Measurements from ENCODE around the gene OVCA2. TPM values are rescaled to one million over a fixed set of nuclear protein-coding genes. Genes with fewer than 3 reads are reported as not detected.

OVCA2 gene
- total and polyA plus RNA-seq, 4 donors = 16.1 to 30.6 (median 23.7) TPM

DNA sequence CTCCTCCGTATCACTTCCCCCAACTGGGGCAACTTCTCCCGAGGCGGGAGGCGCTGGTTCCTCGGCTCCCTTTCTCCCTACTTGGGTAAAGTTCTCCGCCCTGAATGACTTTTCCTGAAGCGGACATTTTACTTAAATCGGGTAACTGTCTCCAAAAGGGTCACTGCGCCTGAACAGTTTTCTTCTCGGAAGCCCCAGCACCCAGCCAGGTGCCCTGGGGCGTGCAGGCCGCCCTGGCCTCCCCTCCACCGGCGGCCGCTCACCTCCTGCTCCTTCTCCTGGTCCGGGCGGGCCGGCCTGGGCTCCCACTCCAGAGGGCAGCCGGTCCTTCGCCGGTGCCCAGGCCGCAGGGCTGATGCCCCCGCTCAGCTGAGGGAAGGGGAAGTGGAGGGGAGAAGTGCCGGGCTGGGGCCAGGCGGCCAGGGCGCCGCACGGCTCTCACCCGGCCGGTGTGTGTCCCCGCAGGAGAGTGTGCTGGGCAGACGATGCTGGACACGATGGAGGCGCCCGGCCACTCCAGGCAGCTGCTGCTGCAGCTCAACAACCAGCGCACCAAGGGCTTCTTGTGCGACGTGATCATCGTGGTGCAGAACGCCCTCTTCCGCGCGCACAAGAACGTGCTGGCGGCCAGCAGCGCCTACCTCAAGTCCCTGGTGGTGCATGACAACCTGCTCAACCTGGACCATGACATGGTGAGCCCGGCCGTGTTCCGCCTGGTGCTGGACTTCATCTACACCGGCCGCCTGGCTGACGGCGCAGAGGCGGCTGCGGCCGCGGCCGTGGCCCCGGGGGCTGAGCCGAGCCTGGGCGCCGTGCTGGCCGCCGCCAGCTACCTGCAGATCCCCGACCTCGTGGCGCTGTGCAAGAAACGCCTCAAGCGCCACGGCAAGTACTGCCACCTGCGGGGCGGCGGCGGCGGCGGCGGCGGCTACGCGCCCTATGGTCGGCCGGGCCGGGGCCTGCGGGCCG, 14.7 kb downstream of the OVCA2 start (continued):
- TF ChIP-seq, protein P1, sequence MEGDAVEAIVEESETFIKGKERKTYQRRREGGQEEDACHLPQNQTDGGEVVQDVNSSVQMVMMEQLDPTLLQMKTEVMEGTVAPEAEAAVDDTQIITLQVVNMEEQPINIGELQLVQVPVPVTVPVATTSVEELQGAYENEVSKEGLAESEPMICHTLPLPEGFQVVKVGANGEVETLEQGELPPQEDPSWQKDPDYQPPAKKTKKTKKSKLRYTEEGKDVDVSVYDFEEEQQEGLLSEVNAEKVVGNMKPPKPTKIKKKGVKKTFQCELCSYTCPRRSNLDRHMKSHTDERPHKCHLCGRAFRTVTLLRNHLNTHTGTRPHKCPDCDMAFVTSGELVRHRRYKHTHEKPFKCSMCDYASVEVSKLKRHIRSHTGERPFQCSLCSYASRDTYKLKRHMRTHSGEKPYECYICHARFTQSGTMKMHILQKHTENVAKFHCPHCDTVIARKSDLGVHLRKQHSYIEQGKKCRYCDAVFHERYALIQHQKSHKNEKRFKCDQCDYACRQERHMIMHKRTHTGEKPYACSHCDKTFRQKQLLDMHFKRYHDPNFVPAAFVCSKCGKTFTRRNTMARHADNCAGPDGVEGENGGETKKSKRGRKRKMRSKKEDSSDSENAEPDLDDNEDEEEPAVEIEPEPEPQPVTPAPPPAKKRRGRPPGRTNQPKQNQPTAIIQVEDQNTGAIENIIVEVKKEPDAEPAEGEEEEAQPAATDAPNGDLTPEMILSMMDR (IDR thresholded peaks at IDR 0.05; ENCODE audit: low read depth, low read length, missing input control) = no peak
- TF ChIP-seq HNF4G (IDR thresholded peaks at IDR 0.05) (no peak), FOXA2 (IDR thresholded peaks at IDR 0.05) (no peak), HNF4A (conservative IDR thresholded peaks at IDR 0.05) (no peak), SP1 (IDR thresholded peaks at IDR 0.05) (no peak)
- TF ChIP-seq, protein P2, sequence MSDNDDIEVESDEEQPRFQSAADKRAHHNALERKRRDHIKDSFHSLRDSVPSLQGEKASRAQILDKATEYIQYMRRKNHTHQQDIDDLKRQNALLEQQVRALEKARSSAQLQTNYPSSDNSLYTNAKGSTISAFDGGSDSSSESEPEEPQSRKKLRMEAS (IDR thresholded peaks at IDR 0.05) = no peak

DNA sequence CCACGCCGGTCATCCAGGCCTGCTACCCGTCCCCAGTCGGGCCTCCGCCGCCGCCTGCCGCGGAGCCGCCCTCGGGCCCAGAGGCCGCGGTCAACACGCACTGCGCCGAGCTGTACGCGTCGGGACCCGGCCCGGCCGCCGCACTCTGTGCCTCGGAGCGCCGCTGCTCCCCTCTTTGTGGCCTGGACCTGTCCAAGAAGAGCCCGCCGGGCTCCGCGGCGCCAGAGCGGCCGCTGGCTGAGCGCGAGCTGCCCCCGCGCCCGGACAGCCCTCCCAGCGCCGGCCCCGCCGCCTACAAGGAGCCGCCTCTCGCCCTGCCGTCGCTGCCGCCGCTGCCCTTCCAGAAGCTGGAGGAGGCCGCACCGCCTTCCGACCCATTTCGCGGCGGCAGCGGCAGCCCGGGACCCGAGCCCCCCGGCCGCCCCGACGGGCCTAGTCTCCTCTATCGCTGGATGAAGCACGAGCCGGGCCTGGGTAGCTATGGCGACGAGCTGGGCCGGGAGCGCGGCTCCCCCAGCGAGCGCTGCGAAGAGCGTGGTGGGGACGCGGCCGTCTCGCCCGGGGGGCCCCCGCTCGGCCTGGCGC, 15.4 kb downstream of the OVCA2 start:
- Histone ChIP-seq H3K27me3 (ENCODE audit: control insufficient read depth in 4 of 4, insufficient read depth in 4 of 4, low read length in 3 of 4) (no peaks in the 10 kb centered on the region), H3K9me3 (ENCODE audit: control insufficient read depth in 4 of 4, low read length in 3 of 4) (no peaks in the 10 kb centered on the region), H3K9ac (ENCODE audit: low read depth in 1 of 2, low read length in 2 of 2) (no peak overlapping the region), H3K27ac (ENCODE audit: low read depth in 1 of 2, low read length in 2 of 2) (no peak overlapping the region), H3K4me1 (ENCODE audit: control insufficient read depth in 4 of 4, insufficient read depth in 4 of 4, low read length in 3 of 4) (peaks cover 10 to 39% (median 27%) of the 10 kb centered on the region in 4 donors), H3K36me3 (ENCODE audit: control insufficient read depth in 4 of 4, insufficient read depth in 3 of 4, low read depth in 1 of 4, low read length in 3 of 4) (peaks cover 0 to 3% (median 1%) of the 10 kb centered on the region in 4 donors), H3K4me3 (ENCODE audit: low read depth in 1 of 3, low read length in 3 of 3) (peak overlapping the region in 1 of 3 donors; percentile 64)
- TF ChIP-seq RAD21 (IDR thresholded peaks at IDR 0.05) = no peak
- TF ChIP-seq, protein P1 (IDR thresholded peaks at IDR 0.05; ENCODE audit: low read depth, low read length, missing input control) = no peak
- no peak for TF ChIP-seq GABPA (IDR thresholded peaks at IDR 0.05 in 1 of 2, conservative IDR thresholded peaks at IDR 0.05 in 1 of 2)
- TF ChIP-seq, protein P3, sequence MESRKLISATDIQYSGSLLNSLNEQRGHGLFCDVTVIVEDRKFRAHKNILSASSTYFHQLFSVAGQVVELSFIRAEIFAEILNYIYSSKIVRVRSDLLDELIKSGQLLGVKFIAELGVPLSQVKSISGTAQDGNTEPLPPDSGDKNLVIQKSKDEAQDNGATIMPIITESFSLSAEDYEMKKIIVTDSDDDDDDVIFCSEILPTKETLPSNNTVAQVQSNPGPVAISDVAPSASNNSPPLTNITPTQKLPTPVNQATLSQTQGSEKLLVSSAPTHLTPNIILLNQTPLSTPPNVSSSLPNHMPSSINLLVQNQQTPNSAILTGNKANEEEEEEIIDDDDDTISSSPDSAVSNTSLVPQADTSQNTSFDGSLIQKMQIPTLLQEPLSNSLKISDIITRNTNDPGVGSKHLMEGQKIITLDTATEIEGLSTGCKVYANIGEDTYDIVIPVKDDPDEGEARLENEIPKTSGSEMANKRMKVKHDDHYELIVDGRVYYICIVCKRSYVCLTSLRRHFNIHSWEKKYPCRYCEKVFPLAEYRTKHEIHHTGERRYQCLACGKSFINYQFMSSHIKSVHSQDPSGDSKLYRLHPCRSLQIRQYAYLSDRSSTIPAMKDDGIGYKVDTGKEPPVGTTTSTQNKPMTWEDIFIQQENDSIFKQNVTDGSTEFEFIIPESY (IDR thresholded peaks at IDR 0.05) = no peak
- no peak for TF ChIP-seq HNF4G (IDR thresholded peaks at IDR 0.05)
- TF ChIP-seq JUND (IDR thresholded peaks at IDR 0.05) = no peak
- TF ChIP-seq TAF1 (conservative IDR thresholded peaks at IDR 0.05) = no peak
- no peak for TF ChIP-seq SP1 (IDR thresholded peaks at IDR 0.05)
- WGBS = 21% methylated on average over 81 of the region's 81 CpGs
- DNase-seq (ENCODE audit: low spot score) = no peak

All from liver (tissue), 9 donors.